Left cardiac atrium (tissue), 4 donors: Measurements from ENCODE around the gene SLC39A11. TPM values are rescaled to one million over a fixed set of nuclear protein-coding genes. Genes with fewer than 3 reads are reported as not detected.
A peak's percentile ranks its signal among the peaks of the same experiment; 100 is the strongest.
"Not testable (repeated sequence)": the region's sequence is repeated elsewhere in the genome, so short reads cannot be mapped to it uniquely, and the experiment has no call there.

ENCODE experiments used
- ATAC-seq, 2 donors: fragments of 200-7000 bp; cut with Tn5 transposase; one replicate each; pipeline ENCODE4 v1.9.1; 2020; ENCODE audit warnings: mild to moderate bottlenecking in 2 of 2, moderate library complexity in 2 of 2
- DNase-seq: peaks from one replicate; pipeline ENCODE4 v3.0.0-alpha.2; 2020
- intact Hi-C, 2 donors: fragments of 100-400 bp; cut with DNase I; formaldehyde crosslinking; loops; one replicate each; pipeline versions ENCODE4 v1.14.1 to v1.15.1; 2022 to 2023
- total RNA-seq, 2 donors: library from RNA; stranded (reverse); fragmentation: NEBNext Ultra II Directional; extraction: Animal tissue kit (Norgen Biotek cat#: 25700); gene quantifications; one replicate each; pipeline ENCODE4 v1.2.1, GENCODE V29; 2021
- donor health status: DM: no; HTN: yes; CAD: no.
- donor health status: DM: no; HTN: yes; CAD: no; lungs with severe emphysema.
- donor health status: DM: yes; HTN: yes; CAD: no.
- donor health status: Dilated cardiomyopathy.

The SLC39A11 gene
- total RNA-seq, 2 donors from 2014 or later: 11.3 to 11.7 TPM

- DNase-seq: no peak
- ATAC-seq: no peak
- intact Hi-C loops: no loop called here
Measured at GRCh38 chr17:73118139-73118538, 25.7 kb upstream of the SLC39A11 start.

DNA sequence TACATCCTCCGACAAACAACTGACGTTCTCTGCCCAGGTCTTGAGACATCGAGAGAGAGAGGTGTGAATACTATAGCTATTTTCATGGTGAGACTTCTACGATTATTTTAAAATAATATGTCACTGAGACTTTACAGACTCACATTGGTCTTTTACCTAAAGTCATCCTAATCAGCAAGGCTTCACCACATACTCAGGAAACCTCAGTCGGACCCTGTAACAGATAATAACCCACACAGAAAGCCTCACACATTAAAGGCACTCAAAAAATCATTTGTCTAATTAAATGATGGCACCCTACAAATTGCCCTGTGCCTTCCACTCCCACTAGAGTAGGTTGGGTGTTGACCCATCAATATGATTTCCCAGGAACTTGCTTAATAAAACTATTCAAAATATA, 19.8 kb upstream of the SLC39A11 start:
- ATAC-seq (no peak), DNase-seq (no peak)
- intact Hi-C loops: no loop called here

GRCh38 chr17:73111386-73111785, 18.9 kb upstream of the SLC39A11 start:
- intact Hi-C loops: no loop called here
- DNase-seq (no peak), ATAC-seq (no peak)

- intact Hi-C loops: no loop called here
Measured at GRCh38 chr17:73107191-73107590, 14.7 kb upstream of the SLC39A11 start.

GRCh38 chr17:73105431-73105830, 12.9 kb upstream of the SLC39A11 start:
- intact Hi-C loops: no loop called here
- no peak for ATAC-seq
- DNase-seq: no peak

More at GRCh38 chr17:73107191-73107590, 14.7 kb upstream of the SLC39A11 start:
- DNase-seq (no peak), ATAC-seq (no peak)

GRCh38 chr17:73104450-73104849, 12.0 kb upstream of the SLC39A11 start:
- intact Hi-C loops: no loop called here
- DNase-seq (no peak), ATAC-seq (no peak)

DNA sequence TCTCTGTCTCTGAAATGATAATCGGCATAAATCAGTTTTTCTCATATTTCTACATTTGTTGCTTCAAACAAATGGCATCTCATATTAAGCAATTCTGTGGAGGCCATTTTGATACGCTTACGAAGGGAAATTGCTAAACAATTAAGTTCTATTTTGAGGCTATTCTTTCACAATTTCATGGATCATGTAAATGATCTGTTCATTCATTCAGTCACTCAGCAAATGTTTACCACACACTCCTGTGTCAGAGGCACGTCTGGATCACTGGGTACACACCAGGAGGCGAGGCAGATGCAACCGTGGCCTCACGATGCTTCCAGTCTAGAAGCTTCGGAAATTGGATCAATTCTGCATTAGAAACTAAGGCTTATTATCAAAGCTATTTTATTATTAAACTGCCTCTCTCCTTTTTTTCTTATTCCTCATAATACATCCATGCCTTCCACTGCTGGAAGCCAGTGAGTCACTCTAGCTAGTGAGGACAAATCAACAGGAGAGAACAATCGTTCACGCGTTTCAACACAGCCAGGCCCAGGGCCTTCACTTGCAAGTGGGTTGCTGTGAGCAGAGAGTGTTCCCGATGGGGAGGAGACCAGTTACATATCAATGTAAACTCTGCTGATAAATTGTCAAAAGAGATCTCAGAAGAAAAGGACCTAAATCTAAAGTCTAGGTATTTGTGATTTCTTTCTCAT, 11.3 kb upstream of the SLC39A11 start:
- intact Hi-C loops: no loop called here
- ATAC-seq (no peak), DNase-seq (no peak)

GRCh38 chr17:73101031-73101430, 8.5 kb upstream of the SLC39A11 start:
- no peak for ATAC-seq
- intact Hi-C loops: no loop called here
- no peak for DNase-seq

DNA sequence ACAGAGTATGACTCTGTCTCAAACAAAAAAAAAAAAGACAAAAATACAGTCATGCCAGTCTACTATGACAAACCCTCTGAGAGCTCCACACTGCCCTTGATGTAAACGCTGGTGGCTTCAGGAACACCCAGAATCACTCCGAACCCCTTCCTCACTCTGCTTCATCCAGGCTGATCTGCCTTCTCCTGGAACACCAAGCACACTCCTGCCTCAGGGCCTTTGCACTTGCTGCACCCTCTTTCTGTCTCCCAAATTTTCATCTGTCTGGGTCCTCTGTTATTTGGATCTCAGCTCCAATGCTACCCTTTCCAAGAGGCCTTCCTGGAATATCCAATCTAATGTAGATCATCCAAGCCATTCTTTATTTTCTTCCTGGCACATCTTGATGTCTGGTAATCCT, 7.9 kb upstream of the SLC39A11 start:
- ATAC-seq: no peak
- no peak for DNase-seq
- intact Hi-C loops: no loop called here

GRCh38 chr17:73099511-73099910, 7.0 kb upstream of the SLC39A11 start:
- DNase-seq (no peak), ATAC-seq (no peak)
- intact Hi-C loops: no loop called here

- intact Hi-C loops: no loop called here
- no peak for ATAC-seq
- DNase-seq: no peak
Measured at GRCh38 chr17:73098919-73099318, 6.4 kb upstream of the SLC39A11 start.

GRCh38 chr17:73097973-73098765, 5.7 kb upstream of the SLC39A11 start:
- ATAC-seq, DNase-seq, intact Hi-C loops: not testable (repeated sequence)

GRCh38 chr17:73096866-73097265, 4.4 kb upstream of the SLC39A11 start:
- ATAC-seq (no peak), DNase-seq (no peak)
- intact Hi-C loops: no loop called here

- intact Hi-C loops: no loop called here
- DNase-seq: no peak
- no peak for ATAC-seq
Measured at GRCh38 chr17:73096211-73096610, 3.7 kb upstream of the SLC39A11 start.

- DNase-seq: no peak
- ATAC-seq: no peak
- intact Hi-C loops: no loop called here
Measured at GRCh38 chr17:73093286-73093685, 798 bp upstream of the SLC39A11 start.

DNA sequence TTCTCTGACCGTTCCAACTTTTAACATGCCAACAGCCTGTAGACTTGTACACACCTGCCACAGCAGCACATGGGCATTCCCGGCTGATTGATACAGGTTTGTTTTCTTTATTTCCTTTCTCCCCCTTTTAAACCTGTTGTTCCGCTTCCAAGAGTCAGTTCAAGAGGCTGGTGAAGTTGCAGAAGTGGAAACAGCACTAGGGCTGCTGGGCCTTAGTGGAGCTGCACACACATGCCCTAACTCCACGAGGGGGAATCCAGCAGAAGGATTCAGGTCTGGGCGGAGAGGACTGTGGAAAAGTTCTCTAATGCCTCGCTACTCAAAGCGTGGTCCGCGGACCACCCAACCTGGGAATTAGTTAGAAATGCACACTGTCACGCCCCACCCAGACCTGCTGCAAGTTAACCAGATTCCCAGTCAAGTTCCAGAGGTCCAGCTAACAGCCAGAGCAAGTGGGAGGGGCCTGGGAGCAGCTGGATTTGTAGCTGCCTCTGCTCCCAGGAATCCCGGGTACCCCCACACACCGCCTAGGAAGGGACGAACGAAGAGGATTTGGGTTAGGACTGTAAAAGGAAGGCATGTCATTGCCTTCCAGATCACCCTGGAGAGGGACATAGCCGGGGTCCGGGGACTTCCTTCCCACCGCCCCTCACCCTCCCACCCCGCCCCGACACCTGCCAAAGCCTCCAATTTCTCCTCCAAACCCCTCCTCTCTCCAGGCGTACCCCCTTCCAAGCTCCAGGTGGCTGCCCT, 542 bp downstream of the SLC39A11 start:
- intact Hi-C loops: no loop called here
- DNase-seq: peak; percentile 39
- peak; percentile 33 to 61 for ATAC-seq

DNA sequence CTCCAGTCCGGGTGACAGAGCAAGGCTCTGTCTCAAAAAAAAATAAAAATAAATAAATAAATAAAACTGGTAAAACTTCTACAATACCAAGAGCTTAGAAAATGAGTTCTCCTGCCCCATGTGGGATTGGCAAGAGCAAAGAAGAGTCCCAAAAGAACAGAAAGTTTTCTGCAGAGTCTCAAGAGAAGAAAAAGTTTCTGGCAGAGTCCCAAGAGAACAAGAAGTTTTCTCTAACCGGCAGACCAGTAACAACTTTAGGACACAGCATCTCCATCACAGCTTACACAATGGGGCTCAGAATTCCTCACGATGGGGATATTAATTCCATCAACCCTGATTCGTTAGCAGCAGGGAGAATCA, 1.1 kb downstream of the SLC39A11 start:
- DNase-seq (no peak), ATAC-seq (no peak)
- intact Hi-C loops: no loop called here

GRCh38 chr17:73090396-73091202, 1.9 kb downstream of the SLC39A11 start:
- intact Hi-C loops: no loop called here
- DNase-seq: no peak
- no peak for ATAC-seq
